T follicular helper cell (primary cell): Measurements from ENCODE around the gene SMAGP.
"Not testable (repeated sequence)": the region's sequence is repeated elsewhere in the genome, so short reads cannot be mapped to it uniquely, and the experiment has no call there.

Source experiments
- DNase-seq: peaks from one replicate; pipeline ENCODE4 v3.0.0-alpha.2; 2020; ENCODE audit warnings: low read depth

The SMAGP gene

GRCh38 chr12:51225234-51225633 lies 45.0 kb downstream of the SMAGP start:
- no peak for DNase-seq

- DNase-seq = no peak
These were observed 45.6 kb downstream of the SMAGP start for GRCh38 chr12:51224625-51225024.

- DNase-seq = no peak
These were observed 47.8 kb downstream of the SMAGP start for GRCh38 chr12:51222461-51222860.

GRCh38 chr12:51219857-51220256 lies 50.4 kb downstream of the SMAGP start:
- DNase-seq = not testable (repeated sequence)

GRCh38 chr12:51219322-51219721 lies 50.9 kb downstream of the SMAGP start:
- DNase-seq = no peak

GRCh38 chr12:51218607-51219161 lies 51.5 kb downstream of the SMAGP start:
- DNase-seq = no peak

- peak; percentile 58 for DNase-seq
These were observed 52.1 kb downstream of the SMAGP start, which contains the start of gene POU6F1 for GRCh38 chr12:51217968-51218606. Gene POU6F1, minus strand, starts transcription at chr12:51218062. Its CDS starts 11,226 bp downstream, at chr12:51206836.

GRCh38 chr12:51217133-51217967 lies 52.9 kb downstream of the SMAGP start:
- peak; percentile 36 for DNase-seq

- no peak for DNase-seq
These were observed 53.6 kb downstream of the SMAGP start for GRCh38 chr12:51216642-51217041.

GRCh38 chr12:51214895-51215294 lies 55.3 kb downstream of the SMAGP start:
- DNase-seq = no peak

GRCh38 chr12:51210690-51211395 lies 59.4 kb downstream of the SMAGP start:
- DNase-seq = no peak

GRCh38 chr12:51209259-51209658 lies 61.0 kb downstream of the SMAGP start:
- no peak for DNase-seq

- DNase-seq = no peak
These were observed 62.1 kb downstream of the SMAGP start for GRCh38 chr12:51208016-51208660.

- no peak for DNase-seq
These were observed 64.9 kb downstream of the SMAGP start for GRCh38 chr12:51205350-51205749.

- DNase-seq = no peak
These were observed 67.5 kb downstream of the SMAGP start for GRCh38 chr12:51202718-51203117.

GRCh38 chr12:51200806-51201205 lies 69.4 kb downstream of the SMAGP start:
- no peak for DNase-seq

GRCh38 chr12:51200156-51200555 lies 70.1 kb downstream of the SMAGP start:
- no peak for DNase-seq

GRCh38 chr12:51199366-51199945 lies 70.8 kb downstream of the SMAGP start:
- no peak for DNase-seq

- no peak for DNase-seq
These were observed 71.4 kb downstream of the SMAGP start for GRCh38 chr12:51198568-51199365.

- DNase-seq = no peak
These were observed 72.3 kb downstream of the SMAGP start for GRCh38 chr12:51197736-51198567.
